DMS114 treated with DMSO at 0.1 percent for 48 hours (cell line): ENCODE measurements around the gene FASN.

ENCODE experiments used
- DNase-seq: peaks from one replicate; lab custom pipeline; 2025; ENCODE audit not compliant: unreplicated experiment; lab: John Stamatoyannopoulos, UW

Gene FASN

GRCh38 chr17:82103553-82104451, 5.8 kb upstream of the FASN start:
- DNase-seq = no peak

DNA sequence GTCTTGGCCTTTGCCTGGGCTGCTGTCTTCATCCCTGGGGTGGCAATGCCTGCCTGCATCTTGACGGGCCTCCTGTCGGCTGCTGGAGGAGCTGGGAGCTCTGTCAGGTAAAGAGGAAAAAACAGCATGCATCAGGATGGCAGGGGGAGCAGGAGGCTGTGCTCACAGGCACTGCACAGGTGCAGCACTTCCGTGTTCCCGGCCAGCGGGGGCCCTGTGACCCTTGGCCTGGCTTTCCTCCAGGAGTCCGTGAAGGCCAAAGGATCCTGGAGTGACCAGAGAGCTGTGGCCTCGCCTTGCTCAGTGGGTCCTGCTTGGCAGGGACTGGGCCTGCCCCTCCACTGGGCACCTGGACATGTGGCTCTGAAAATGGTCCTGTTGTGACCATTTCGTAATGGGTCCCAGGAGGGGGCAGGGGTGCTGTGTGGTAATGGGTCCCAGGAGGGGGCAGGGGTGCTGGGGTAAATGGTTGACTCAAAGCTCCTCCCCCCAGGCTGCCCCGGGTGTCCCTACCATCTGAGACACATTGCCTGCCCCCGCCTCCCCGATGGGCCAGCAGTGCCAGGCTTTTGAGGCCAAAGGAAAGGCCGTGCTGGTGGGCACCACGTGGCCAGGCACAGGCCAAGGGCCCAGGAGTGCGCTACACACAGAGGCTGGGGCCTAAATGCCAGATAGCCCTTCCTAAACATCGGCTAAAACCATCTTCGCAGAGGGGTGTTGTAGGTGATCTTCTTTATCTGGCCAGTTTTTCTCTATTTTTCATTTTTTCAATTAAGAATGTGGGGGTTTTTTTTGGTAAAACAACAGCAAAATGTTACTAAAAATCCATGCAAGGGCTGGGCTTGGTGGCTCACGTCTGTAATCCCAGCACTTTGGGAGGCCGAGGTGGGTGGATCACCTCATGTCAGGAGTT, 4.0 kb upstream of the FASN start:
- no peak for DNase-seq

DNA sequence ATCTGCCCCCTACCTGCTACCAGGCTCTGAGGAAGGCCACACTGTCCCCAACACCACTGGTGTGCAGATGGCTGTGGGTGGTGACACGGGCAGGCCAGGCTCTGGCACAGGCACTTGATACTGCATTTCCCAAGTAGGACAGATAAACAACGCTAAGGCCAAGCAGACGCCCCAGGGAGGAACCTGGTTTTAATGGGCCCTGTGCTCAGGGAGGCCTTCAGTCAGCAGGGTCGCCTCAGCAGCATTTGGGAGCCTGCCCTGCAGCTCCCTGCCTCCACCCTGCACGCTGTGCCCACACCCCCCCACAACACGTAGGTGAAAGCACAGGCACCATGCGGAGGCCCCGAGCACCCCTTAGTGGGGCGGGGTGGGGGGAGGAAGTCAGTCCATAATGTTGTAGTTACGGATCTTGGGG, 3.3 kb upstream of the FASN start:
- no peak for DNase-seq

DNA sequence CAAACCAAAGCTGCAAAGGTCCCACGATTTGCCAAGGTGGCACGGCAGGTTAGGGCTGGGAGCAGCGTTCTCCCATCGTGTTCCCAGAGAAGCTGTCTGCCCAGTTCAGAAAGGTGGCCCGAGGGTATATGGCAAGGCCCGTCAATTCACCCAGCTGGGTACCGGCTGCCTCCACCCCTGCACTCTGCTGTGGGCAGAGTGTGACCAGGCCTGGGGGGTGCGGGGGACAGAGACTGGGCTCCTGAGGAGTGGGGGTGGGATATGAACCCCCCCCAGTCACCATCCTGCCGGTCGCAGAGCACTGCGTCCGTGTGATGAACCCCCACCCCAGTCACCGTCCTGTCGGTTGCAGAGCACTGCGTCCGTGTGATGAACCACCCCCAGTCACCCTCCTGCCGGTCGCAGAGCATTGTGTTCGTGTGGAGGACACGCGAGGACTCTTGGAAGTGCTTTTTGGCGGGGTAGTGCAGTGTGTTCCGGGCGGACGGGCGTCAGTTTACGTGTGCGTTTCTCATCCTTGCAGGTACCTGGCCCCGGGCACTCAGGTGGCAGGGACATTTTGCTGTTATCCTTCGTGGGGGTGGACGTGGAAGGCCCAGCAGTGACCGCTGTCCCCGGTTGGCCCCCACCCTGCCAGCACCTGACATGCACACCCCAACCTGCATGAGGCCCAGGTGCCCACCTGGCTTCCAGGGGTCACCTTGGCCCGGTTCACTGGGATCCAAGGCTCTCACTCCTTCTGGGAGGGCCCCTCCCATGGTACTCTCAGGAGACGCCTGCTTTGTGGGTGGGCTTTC, 2.7 kb upstream of the FASN start:
- no peak for DNase-seq

- DNase-seq = no peak
These were observed 1.1 kb upstream of the FASN start for GRCh38 chr17:82098939-82099763.

DNA sequence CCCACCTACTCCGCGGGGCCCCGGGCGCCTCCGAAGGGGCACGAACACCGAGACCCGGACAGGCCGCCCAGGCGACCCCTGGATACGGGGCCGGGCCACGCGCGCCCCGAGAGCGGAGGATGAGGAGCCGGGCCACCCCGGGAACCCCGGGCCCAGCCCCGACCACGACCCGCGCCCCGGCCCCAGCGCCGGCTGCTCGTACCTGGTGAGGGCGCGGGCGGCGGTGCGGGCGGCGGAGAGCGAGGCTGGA, 192 bp downstream of the FASN start:
- no peak for DNase-seq

DNA sequence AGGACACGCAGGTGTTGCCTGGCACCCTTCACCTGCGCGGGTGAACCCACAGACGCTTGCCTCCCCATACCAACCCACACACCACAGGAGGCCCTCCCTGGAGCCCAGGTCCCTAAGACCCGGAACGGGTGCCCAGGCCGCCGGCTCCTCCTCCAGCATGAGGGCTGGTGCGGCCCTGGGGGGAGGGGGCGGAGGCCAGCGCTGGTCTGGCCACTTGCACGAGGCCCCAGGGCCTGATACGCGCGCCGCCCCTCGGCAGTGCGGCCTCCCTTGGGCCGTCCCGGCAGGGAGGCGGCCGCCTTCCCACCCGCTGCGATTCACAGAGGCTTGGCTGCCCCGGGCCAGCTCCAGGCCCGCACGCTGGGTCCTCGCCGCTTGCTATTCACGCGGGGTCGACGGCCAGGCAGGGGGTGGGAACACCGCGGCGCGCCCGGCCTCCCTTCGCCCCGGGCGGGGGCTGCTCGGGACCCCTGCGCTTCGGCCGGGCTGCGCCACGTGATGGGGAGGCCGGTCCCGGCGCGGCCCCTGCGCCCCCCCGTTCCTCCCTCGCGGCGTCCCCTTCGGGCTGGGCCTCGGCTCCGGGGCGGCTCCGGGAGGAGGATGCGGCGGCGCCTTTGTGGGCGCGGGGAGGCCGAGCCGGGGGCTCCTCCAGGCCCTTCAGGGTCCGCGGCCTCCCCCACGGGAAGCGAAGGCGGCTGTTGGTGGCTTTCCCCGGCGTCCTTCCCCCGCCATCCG, 685 bp downstream of the FASN start:
- DNase-seq = no peak

DNA sequence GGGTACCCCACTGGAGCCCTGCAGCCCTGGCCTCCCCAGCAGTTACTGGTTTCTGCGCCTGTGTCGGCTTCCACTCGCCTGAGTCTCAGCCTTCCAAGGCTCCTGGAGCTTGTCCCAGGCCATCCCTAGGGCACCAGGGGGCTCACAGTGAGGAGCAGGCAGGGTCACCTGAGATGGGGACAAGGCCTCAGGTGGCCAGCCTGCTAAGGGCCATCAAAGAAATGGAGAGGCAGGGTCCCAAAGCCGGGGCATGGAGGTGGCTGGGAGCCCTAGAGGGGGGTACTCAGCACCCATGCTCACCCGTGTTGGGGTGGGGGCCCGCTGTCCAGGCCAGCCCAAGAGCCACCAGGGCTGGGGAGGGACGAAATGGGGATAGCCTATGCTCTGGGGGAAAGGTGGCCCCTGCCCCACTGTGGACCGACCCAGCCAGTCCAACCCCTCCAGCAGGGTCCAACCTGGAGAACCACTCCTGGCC, 1.3 kb downstream of the FASN start:
- no peak for DNase-seq

DNA sequence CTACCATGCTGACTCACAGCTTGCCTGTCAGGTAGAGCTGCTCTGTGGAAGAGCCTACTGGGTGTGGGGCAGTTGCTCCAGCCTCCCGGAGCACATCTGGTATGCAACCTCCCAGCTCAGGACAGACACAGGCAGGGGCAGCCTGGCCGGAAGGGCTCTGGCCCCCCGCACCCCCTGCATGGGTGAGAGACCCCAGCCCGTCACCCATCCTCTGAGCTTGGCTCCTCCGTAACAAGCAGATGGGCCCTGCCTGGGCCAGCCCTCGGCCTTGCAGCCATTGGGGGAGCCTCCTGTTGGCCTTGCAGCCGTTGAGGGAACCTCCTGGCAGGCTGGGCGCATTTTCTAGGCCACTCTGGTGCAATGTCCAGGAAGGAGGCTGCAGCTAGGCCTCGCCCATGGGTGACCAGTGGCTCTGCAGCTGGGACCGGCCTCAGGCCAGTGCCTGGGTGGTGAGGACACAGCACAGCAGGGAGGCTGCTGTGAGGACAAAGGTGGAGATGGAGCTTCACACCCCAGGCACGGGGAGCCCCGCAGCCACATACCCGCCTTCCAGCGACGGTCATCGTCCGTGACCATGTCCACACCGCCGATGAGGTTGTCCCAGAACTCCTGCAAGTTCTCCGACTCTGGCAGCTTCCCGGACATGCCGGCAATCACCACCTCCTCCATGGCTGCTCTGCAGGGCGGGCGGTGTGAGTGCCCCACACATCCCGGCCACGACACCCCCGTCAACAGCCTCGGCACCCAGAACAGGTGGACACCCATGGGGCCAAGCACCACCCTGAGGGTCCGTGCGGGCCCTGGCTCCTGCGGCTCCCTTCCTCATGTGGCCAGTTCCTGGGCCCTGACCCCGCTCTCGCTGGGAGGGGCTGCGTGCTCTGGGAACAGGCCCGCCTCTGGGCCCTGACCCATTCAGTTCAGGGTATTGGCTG, 2.0 kb downstream of the FASN start:
- no peak for DNase-seq

DNA sequence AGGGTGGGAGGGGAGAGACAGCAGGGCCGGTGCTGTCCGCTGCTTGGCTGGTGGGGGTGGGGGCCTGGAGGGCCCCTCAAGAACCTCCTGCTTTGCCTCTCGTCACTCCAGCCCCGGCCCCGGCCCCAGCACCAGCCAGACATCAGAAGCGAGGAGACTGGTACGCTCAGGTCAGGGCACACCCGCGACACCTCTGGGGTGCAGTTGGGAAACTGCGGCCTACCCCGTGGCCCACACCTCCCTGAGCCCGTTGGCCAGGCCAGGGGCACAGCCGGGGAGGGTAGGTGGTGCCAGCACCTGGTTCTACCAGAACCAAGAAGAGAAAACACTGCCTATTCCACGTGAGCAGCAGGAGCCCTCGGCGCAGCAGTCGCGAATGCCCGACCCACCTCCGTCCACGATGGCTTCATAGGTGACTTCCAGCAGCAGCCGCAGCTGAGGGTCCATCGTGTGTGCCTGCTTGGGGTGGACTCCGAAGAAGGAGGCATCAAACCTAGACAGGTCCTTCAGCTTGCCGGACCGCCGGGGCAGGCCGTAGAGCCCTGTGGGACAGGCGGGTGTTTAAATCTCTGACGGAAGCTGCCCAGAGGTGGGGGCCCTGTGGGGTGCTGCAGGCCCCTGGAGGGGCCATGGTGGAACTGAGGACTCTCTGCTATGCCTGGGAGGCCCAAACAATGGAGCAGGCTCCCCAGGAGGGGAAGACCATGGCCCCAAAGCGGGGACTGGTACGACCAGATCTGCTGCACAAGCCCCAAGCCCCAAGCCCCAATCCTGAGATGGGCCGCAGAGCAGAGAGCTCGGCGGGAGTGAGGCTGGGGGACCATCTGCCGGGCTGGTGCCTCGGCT, 2.9 kb downstream of the FASN start:
- no peak for DNase-seq

DNA sequence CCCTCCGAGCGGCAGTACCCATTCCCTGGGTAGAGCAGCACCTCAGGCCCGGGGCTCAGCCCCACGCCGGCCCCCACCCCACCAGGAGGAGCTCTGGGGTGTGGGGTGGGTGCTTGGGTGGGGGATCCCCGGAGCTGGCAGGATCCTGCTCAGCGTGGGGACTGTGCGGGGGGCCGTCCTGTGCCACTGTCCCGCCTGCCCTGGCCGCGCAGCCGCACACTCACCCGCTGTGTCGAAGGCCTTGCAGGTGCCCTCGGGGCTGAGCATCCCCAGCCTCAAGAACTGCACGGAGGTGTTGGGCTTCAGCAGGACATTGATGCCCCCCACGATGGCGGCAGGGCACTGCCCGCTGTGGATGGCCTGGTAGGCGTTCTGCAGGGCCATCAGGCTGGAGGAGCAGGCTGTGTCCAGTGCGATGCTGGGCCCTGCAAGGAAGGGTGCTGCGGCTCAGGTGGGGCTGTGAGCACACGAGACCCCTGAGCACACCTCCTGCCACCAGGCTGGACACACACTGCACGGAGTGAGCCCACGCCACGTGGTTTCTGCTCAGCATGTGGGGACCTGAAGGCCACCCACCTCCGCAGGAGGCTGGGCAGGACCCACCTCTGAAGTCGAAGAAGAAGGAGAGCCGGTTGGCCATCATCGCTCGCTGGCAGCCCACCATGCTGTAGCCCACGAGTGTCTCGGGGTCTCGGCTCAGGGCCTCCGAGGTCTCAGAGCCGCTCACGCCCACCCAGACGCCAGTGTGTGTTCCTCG, 4.9 kb downstream of the FASN start:
- DNase-seq = no peak

DNA sequence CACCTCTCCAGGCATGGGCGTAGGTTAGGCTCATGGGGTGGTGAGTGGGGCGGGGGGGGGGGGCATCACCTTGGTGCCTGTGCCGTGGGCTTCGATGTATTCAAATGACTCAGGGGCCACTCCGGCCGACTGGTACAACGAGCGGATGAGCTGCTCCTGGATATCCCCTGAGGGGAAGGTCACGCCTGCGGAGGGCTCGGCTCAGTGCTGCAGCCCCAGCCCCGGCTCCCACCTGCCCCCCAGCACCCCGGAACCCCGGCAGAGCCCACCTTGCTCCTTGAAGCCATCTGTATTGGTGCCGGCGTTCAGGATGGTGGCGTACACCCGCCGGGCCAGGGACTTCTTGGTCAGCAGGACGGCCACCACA, 5.4 kb downstream of the FASN start:
- DNase-seq = no peak

- no peak for DNase-seq
These were observed 5.9 kb downstream of the FASN start for GRCh38 chr17:82092094-82092586.

DNA sequence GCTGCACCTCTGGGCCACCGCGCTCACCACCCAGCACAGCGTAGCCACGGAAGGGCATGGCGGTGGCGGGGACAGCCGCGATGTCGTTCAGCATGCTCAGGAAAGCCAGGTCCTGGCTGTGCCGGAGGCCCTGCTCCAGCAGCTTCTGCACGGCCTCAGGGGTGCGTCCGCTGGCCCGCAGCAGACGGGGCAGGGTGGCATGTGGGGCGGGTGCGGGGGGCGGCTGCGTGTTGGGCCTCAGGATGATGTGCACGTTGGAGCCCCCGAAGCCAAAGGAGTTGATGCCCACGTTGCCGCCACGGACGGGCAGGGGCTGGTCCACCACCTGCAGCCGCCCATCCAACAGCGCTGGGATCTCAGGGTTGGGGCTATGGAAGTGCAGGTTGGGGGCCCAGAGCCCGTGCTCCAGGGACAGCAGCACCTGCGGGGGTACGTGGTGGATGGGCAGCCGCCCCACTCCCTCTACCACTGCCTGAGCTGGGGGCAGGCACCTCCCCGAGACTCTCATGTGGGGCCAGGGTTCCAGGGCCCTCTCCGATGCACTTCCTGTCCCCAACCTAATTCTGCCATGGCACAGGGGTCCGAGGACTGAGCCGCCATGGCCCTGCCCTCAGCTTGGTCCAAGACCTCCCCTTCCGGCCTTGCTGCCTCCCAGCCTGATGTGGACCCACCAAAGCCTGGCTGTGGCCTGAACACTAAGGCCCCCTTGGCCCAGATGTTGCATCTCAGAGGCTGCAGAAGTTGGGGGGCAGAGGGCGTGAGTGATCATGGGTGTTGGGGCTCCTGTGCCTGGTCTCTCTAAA, 6.6 kb downstream of the FASN start:
- no peak for DNase-seq

DNA sequence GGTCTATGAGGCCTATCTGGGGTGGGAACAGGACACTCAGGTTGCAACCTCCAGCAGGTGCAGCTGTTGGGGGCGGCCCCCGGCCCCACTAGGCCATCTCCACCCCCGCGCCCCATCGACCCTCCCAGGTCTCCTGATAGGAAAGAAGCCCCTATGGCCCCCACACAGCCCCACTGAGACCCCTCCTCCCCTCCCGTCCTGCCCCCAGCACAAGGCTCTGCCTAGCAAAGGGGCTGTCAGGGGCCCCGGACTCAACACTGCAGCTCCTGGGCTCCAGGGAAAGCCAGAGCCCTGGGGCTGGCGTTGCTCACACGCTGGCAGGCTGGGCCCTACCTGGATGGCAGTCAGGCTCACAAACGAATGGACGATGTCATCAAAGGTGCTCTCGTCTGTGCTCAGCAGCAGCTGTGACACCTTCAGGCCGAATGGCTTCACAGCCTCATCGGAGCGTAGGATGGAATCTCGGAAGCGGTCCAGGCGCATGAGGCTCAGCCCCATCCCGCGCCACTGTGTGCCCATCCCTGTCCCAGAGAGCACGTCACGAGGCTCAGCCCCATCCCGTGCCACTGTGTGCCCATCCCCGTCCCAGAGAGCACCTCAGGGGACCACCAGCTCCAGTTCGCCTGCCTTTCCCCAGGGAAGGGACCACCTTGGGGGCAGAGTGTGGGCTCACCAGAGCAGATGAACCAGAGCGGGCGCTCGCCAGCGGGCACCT, 7.3 kb downstream of the FASN start:
- DNase-seq = no peak
